GM19467 (cell line): ENCODE data around the gene MBOAT1.

Experiments
- ATAC-seq: cut with Tn5 transposase; IDR thresholded peaks from one replicate; pipeline ENCODE4 v1.9.1; 2021; ENCODE audit warnings: mild to moderate bottlenecking, moderate library complexity; ENCODE audit not compliant: unreplicated experiment

MBOAT1 gene

DNA sequence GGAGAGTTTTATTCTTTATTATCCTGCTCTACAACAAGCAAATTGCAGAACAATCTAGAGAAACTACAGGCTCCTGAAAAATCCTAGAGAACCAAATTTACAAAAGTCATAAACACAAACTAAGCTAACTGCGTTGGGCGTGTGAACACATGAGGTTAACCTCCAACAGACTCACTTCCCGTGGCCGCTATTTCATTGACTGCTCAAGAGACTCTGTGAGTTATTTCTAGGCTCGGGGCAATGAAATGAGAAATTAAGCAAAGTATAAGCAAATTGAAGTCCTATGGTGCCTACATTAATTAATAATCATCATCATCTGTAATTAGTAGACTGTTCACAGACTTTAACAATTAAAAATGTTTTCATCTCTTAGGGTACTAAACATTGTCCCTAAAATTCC lies 100.0 kb downstream of the MBOAT1 start:
- ATAC-seq: no peak

DNA sequence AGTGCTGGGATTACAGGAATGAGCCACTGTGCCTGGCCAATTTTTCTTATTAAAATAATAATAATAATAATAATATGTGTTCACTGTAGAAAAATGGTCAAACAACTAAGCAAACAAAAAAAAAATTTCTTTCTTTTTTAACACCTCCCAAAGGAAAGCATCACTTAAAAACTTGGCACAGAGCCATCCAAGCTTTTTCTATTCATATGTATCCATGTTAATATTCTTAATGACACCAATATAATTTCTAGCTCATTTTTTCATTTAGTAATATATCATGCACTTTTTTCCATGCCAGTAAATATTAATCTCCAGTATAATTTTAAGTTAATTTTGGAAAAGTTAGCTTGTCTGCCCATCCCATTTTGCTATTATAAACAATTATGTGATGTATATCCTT lies 101.8 kb downstream of the MBOAT1 start:
- ATAC-seq: no peak

- no peak for ATAC-seq
These were observed 102.7 kb downstream of the MBOAT1 start for GRCh38 chr6:20109526-20109925.

DNA sequence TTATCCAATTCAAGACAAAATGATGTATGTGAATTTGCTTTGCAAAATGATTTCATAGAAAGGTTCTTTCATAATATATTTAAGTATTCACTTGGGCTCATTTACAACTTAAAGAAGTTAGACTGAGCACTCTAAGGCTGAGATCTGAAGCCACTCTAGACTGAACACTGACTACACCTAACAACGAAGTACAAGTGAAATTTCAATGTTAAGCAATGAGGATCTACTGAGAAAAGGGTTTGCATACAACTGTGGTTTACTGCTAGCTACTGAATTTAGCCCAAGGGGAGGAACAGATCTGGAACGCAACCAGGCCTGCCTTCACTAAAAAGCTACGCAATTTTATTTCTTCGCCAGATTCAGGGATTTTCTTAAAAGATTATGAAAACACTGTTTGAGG lies 106.4 kb downstream of the MBOAT1 start:
- no peak for ATAC-seq

DNA sequence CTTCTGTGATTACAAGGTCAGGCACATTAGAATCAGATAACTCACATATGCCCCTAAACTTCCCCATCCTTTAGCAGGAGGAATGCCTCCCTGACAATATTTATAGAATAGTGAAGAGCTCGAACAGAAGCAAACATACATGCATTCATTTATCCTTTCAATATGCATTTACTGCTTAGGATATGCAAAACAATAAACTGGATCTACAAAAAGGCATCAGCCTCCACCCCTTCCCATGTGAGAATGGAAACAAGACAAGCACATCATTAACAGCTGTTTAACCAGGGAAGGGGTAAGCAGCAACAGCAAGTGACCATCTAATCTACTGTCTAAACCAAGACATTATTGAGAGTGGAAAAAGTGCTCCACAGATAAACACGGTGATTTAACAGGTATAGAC lies 107.6 kb downstream of the MBOAT1 start:
- ATAC-seq: no peak

DNA sequence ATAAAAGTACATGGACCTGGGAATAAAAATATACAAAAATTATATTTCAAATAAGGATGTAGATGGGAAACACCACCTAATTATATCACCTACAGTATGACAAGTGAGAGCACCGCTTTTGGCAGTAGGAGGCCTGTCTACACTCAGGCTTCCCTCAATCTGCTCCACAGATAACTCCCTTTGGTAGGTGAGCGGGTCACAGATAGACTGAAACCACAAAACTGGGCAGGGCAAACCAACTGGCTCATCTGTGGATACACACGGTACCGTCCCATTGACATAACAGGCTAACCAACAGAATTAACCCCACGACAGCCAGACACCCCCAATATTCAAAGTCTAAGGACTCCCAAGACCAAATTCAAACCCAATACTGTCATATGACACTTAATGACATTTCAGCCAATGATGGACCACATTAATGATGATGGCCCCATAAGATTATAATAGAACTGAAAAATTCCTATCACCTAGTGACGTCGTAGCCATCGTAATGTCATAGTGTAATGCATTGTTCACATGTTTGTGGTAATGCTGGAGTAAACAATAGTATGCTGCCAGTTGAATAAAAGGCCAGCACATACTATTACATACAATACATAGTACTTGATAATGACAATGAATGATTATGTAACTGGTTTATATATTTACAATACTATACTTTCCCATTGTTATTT lies 109.7 kb downstream of the MBOAT1 start:
- no peak for ATAC-seq

- ATAC-seq: no peak
These were observed 113.1 kb downstream of the MBOAT1 start for GRCh38 chr6:20099156-20099555.

DNA sequence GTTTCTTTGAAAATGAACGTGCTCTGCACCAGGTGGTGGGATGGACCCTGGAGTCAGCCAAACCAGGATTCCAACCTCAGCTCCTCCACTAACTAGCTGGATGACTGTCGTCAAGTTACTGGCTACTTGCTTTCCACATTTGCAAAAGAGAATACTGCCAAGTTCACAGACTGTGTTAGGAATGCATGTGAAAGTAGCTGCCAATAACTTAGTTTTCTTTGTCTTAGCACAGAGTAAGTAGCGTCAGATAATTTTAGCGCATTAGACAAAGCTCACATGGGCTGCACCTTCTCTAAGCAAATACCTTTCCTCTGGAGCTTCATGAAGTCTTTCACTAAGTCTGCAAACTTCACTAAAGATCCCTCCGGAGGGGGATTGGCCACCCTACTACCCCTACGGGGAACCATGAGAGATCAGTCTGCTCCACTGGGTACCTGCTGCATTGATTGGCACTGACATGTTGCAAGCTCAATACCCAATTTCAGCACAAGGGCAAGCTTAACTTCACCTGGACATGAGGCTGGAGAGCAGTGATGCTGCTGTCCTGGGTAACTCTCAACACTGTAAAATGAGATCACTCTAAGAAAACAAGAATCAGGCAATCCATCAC lies 113.9 kb downstream of the MBOAT1 start:
- no peak for ATAC-seq

- no peak for ATAC-seq
These were observed 115.7 kb downstream of the MBOAT1 start for GRCh38 chr6:20096536-20096935.

DNA sequence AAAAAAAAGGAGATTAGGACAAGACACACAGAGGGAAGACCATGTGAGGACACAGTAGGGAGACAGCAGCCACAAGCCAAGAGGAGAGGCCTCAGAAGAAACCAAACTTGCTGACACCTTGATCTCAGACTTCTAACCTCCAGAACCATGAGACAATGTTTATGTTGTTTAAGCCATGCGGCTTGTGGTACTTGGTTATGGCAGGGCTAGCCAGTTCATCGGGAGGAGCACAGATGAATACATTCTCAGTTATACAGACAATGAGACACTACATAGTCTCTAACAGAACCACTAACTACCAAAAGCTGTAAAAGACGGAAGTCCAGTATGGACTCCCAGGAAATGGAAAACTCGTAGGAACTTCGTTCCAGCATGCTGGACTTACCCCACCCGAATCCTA lies 116.8 kb downstream of the MBOAT1 start:
- ATAC-seq: no peak

- no peak for ATAC-seq
These were observed 120.2 kb downstream of the MBOAT1 start for GRCh38 chr6:20092071-20092566.

- ATAC-seq: no peak
These were observed 125.3 kb downstream of the MBOAT1 start for GRCh38 chr6:20086992-20087391.

- ATAC-seq: no peak
These were observed 126.5 kb downstream of the MBOAT1 start for GRCh38 chr6:20085817-20086216.

- no peak for ATAC-seq
These were observed 127.9 kb downstream of the MBOAT1 start for GRCh38 chr6:20084411-20084810.

DNA sequence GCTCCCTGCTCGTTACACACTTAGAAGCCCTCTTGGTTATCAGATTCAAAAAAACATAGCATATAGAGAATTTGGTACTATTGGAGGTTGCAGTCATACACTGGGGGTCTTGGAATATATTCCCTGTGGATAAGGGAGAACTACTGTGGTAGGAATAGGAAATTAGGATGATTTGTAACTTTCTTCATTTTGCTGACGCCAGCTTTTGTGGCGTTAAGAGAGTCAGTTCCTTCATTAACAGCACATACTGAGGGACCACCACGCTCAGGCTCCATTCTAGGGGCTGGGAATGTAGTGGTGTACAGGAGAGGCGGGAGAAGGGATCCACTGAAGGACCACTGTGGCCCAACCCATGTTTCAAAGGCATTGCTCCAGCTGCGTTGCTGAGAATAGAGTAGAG lies 140.3 kb downstream of the MBOAT1 start:
- ATAC-seq: no peak

- ATAC-seq: no peak
These were observed 142.2 kb downstream of the MBOAT1 start for GRCh38 chr6:20070047-20070446.

- ATAC-seq: no peak
These were observed 143.2 kb downstream of the MBOAT1 start for GRCh38 chr6:20069021-20069522.

DNA sequence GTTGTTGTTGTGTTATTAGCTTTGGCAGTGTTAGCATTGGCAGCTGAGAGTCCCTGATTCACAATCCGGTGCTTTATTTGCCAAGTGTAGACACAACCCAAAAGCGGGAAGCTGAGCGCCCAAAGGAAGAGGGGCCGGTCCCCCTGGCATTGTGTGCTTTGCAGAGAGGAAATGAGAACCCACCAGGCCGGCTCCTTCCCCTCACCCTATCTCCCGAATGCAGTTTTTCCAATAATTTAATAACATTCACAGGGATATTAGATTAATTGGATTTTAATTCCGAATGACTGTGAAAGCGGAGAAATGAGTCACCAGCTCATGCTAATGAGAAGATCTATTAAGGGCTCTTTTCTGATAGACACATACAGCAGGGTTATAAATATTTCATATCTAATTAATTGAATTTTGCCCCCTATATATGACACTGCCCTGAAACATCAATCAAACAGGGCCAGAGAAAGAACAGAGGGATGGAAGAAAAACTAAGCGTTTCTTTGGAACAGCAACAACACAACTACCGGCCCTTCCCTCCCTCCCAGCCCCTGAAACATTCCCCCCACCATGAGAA lies 143.8 kb downstream of the MBOAT1 start:
- ATAC-seq: no peak

GRCh38 chr6:20061952-20062351 lies 150.3 kb downstream of the MBOAT1 start:
- peak; percentile 84 for ATAC-seq

DNA sequence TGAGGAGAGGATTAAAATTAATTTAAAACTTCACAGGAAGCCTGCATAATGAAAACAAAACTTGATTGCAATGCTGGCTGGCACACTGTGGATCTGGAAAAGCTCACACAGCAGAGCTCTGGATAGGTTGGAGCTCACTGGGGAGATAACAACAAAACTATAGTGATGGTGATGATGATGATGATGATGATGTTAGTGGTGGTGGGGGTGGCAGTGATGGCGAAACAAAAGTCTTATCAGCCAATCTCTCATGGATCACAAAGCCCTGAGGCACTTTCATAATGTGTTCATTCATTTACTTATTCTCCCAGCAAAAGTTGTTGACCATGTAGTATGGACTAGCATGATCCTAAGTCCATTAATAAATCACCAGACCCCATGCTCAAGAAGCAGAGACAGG lies 152.0 kb downstream of the MBOAT1 start:
- ATAC-seq: no peak

GRCh38 chr6:20058912-20059311 lies 153.4 kb downstream of the MBOAT1 start:
- ATAC-seq: no peak
